Activated CD4-positive, alpha-beta memory T cell treated with anti-CD3 and anti-CD28 coated beads, Interleukin-2, amount 10 ng/mL, durations not matched to agents 7 days and 5 days (primary cell): Measurements from ENCODE around the gene KLHL21. TPM values are rescaled to one million over a fixed set of nuclear protein-coding genes. Genes with fewer than 3 reads are reported as not detected.
"Not testable (repeated sequence)": the region's sequence is repeated elsewhere in the genome, so short reads cannot be mapped to it uniquely, and the experiment has no call there.

Experiments
- CTCF ChIA-PET: fragments of 350-600 bp; sonication (Branson Sonifier 250); formaldehyde crosslinking; loops from one replicate; lab custom pipeline; 2021; ENCODE audit warnings: antibody characterized with exemption, inconsistent platforms; lab: Charles Lee
- POLR2A ChIA-PET: fragments of 350-600 bp; sonication (Branson Sonifier 250); formaldehyde crosslinking; loops from one replicate; lab custom pipeline; 2021; ENCODE audit warnings: antibody characterized with exemption; lab: Charles Lee
- DNase-seq: peaks from one replicate; pipeline ENCODE4 v3.0.0-alpha.2; 2020
- H3K27ac Mint-ChIP-seq: one replicate; pipeline ENCODE4 v1.8.0; 2021; ENCODE audit warnings: mild to moderate bottlenecking, mixed read lengths
- H3K27me3 Mint-ChIP-seq: one replicate; pipeline ENCODE4 v1.8.0; 2021; ENCODE audit warnings: mixed read lengths
- H3K36me3 Mint-ChIP-seq: one replicate; pipeline ENCODE4 v1.8.0; 2021; ENCODE audit warnings: low read depth, mixed read lengths
- H3K4me1 Mint-ChIP-seq: one replicate; pipeline ENCODE4 v1.8.0; 2021; ENCODE audit warnings: mixed read lengths
- H3K4me3 Mint-ChIP-seq: one replicate; pipeline ENCODE4 v1.8.0; 2021; ENCODE audit warnings: mild to moderate bottlenecking, mixed read lengths
- H3K9me3 Mint-ChIP-seq: one replicate; pipeline ENCODE4 v1.8.0; 2021; ENCODE audit warnings: mixed read lengths
- total RNA-seq, 2 experiments: library from RNA; stranded (reverse); gene quantifications; one replicate each; pipeline ENCODE4 v1.2.3, GENCODE V29; 2021

Gene KLHL21
- total RNA-seq, 2 experiments from 2014 or later: 26.7 to 27.0 TPM

DNA sequence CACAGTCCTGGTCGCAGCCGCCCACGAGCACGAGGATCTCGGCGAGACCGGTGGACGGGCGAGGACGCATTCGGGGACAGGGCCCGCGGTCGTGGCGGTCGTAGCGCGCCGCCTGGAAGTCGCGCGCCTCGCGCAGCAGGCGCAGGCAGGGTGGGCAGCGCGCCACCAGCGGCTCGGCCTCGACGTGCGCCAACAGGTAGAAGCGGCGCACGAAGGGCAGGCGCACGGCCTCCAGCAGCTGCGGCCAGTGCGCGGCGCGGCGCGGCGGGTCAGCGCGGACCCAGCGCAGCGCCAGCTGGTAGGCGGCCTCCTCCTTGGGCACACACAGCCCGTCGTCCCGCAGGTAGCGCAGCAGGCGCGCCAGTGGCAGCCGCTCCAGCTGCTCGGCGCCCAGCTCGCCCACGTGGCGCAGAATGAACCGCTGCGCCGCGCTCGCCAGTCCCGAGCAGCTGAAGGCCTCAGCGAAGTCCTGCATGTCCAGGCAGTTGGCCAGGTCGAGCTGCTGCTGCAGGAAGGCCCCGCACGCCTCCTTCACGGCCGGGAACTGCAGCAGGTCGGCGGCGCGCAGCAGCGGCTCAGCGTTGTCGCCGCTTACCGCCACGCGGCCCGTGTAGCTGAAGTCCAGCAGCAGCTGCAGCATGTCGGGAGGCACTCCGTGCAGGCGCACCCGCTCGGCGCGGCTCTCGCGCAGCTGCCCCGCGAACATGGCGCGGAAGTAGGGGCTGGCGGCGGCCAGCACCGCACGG, 573 bp downstream of the KLHL21 start:
- Mint-ChIP-seq H3K27me3 (no peaks in the 10 kb centered on the region), H3K27ac (peak overlapping the region; percentile 98), H3K4me1 (peaks cover 39% of the 10 kb centered on the region), H3K4me3 (peak overlapping the region; percentile 86), H3K9me3 (no peaks in the 10 kb centered on the region), H3K36me3 (peaks cover 37% of the 10 kb centered on the region)
- DNase-seq: no peak
- ChIA-PET CTCF (interaction anchor here (0.7 to 2.9 kb wide), 11 partner anchors 10 to 112 kb away, joined by 3 to 22 read pairs (median 5); partner anchors contain the start of genes NOL9, PLEKHG5, TAS1R1 and ZBTB48), POLR2A (interaction anchor here (0.9 to 7.8 kb wide), 15 partner anchors 10 to 209 kb away, joined by 3 to 94 read pairs (median 13); partner anchors contain the start of genes ACOT7, CAMTA1, NOL9 and PHF13)

- peak; percentile 85 for DNase-seq
- Mint-ChIP-seq H3K27me3 (no peaks in the 10 kb centered on the region), H3K4me3 (peak overlapping the region; percentile 86), H3K36me3 (peaks cover 40% of the 10 kb centered on the region), H3K9me3 (no peaks in the 10 kb centered on the region), H3K4me1 (peaks cover 42% of the 10 kb centered on the region), H3K27ac (peak overlapping the region; percentile 88)
- ChIA-PET CTCF (interaction anchor here (0.9 to 2.9 kb wide), 12 partner anchors 10 to 396 kb away, joined by 3 to 22 read pairs (median 6); partner anchors contain the start of genes NOL9, PLEKHG5, TAS1R1 and THAP3), POLR2A (interaction anchor here (0.9 to 7.8 kb wide), 19 partner anchors 11 to 208 kb away, joined by 3 to 94 read pairs (median 7); partner anchors contain the start of genes ACOT7, CAMTA1, DNAJC11 and NOL9)
These were observed 1.4 kb downstream of the KLHL21 start for GRCh38 chr1:6601049-6601922.

DNA sequence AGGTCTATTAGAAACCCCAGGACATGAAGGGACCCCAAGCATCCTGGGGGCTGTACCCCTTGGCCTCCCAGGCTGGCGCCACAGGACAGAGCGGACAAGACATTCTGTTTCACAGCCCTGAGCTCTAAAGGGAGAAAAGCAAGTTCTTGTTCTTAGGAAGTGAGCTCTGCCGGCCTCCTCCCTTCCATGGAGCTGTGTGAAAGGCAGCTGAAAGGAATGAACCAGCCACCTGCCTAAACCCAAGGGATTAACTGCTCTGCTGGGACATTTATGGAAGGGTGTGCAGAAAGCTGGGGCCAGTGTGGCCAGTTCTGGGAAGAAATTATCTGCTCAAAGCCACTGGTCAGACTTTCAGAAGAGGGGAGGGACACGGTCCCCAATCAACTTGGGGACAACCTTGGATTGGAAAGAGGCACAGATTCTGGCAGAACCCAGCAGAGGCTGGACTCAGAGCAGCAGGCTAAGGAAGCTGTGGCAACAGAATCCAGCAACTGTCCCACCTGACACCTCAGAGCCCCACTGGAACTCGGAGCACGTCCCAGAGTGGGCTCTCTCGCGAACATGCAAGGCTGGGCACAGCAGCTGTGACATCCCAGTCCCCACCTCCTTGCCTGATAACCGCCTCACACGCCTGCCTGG, 2.1 kb downstream of the KLHL21 start:
- ChIA-PET CTCF (interaction anchor here (0.8 to 2.9 kb wide), 11 partner anchors 11 to 395 kb away, joined by 3 to 22 read pairs (median 5); partner anchors contain the start of genes NOL9, PLEKHG5, TAS1R1 and THAP3), POLR2A (interaction anchor here (0.9 to 7.8 kb wide), 15 partner anchors 11 to 141 kb away, joined by 3 to 94 read pairs (median 5); partner anchors contain the start of genes DNAJC11, NOL9, PHF13 and PLEKHG5)
- Mint-ChIP-seq H3K27me3 (no peaks in the 10 kb centered on the region), H3K9me3 (no peaks in the 10 kb centered on the region), H3K4me3 (peak overlapping the region; percentile 86), H3K36me3 (peaks cover 48% of the 10 kb centered on the region), H3K27ac (peak overlapping the region; percentile 88), H3K4me1 (peaks cover 49% of the 10 kb centered on the region)
- DNase-seq: no peak

GRCh38 chr1:6599991-6600390, 2.7 kb downstream of the KLHL21 start:
- H3K27me3 Mint-ChIP-seq, H3K9me3 Mint-ChIP-seq, DNase-seq: not testable (repeated sequence)
- peaks cover 47% of the 10 kb centered on the region for H3K4me1 Mint-ChIP-seq
- peak overlapping the region; percentile 86 for H3K4me3 Mint-ChIP-seq
- peak overlapping the region; percentile 88 for H3K27ac Mint-ChIP-seq
- POLR2A ChIA-PET: interaction anchor here (0.9 to 7.8 kb wide), 15 partner anchors 11 to 140 kb away, joined by 3 to 94 read pairs (median 5); partner anchors contain the start of genes DNAJC11, NOL9, PHF13 and PLEKHG5
- H3K36me3 Mint-ChIP-seq: peaks cover 53% of the 10 kb centered on the region
- CTCF ChIA-PET: interaction anchor here (0.5 to 2.9 kb wide), 12 partner anchors 10 to 395 kb away, joined by 3 to 22 read pairs (median 4); partner anchors contain the start of genes NOL9, PLEKHG5, TAS1R1 and THAP3

GRCh38 chr1:6599141-6599975, 3.3 kb downstream of the KLHL21 start:
- Mint-ChIP-seq H3K27me3 (no peaks in the 10 kb centered on the region), H3K4me1 (peaks cover 45% of the 10 kb centered on the region), H3K4me3 (peak overlapping the region; percentile 86), H3K27ac (peak overlapping the region; percentile 88), H3K9me3 (no peaks in the 10 kb centered on the region), H3K36me3 (peaks cover 58% of the 10 kb centered on the region)
- ChIA-PET POLR2A (interaction anchor here (1.2 to 7.8 kb wide), 13 partner anchors 10 to 136 kb away, joined by 3 to 94 read pairs (median 5); partner anchors contain the start of genes DNAJC11, NOL9, PHF13 and PLEKHG5), CTCF (interaction anchor here (0.5 to 2.9 kb wide), 11 partner anchors 10 to 191 kb away, joined by 3 to 22 read pairs (median 5); partner anchors contain the start of genes NOL9, PLEKHG5, TAS1R1 and THAP3)
- peak; percentile 65 for DNase-seq

GRCh38 chr1:6597777-6598131, 4.9 kb downstream of the KLHL21 start:
- Mint-ChIP-seq H3K9me3 (no peaks in the 10 kb centered on the region), H3K27me3 (no peaks in the 10 kb centered on the region), H3K36me3 (peaks cover 66% of the 10 kb centered on the region), H3K27ac (no peak overlapping the region), H3K4me3 (no peak overlapping the region), H3K4me1 (peaks cover 41% of the 10 kb centered on the region)
- CTCF ChIA-PET: interaction anchor here (1.0 kb wide), 1 partner anchor 49 kb away, joined by 3 read pairs; no protein-coding TSS in a partner anchor
- POLR2A ChIA-PET: interaction anchor here (1.8 to 7.8 kb wide), 2 partner anchors 17 to 43 kb away, joined by 8 to 94 read pairs; partner anchors contain the start of genes NOL9, TAS1R1 and ZBTB48
- no peak for DNase-seq

DNA sequence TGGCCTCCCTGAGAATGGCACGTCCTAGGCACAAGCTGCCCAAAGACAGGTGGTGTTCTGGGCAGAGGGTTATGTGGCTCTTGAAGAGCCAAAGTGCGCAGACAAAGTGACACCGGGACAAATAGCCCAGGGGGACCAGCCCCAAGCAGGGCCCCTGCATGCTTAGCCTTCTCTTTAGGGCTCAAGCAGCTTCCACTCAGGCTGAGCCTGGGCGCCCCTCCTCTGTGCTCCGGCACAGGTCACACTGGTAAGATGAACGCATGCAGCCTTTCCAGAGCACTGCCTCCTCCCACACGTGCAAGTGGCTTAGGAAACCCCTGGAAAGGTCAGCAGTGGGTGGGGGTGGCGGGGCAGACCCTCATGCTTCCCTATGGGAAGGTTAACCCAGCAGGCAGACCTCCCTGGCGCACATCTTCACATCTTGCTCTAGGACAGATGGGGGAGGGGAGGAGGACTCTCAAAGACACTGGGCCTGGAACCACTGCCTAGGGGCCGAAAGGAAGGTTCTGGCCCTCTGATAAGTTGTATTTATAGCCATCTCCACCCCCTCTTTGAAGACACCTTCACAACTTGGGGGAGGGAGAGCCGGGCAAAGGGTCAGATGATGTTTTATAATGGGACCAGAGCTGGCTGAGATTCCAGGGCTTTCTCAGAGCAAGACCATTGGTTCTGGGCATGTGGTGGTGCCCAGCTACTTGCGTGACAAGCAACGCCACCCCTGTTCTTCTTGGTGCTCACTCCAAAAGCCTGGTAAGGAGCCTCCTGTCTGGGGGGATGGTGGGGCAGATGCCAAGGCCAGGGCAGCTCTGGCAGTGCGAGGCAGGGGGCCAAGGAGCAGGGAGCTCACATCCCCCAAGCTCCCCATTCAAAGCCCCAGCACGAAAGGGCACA, 5.5 kb downstream of the KLHL21 start:
- POLR2A ChIA-PET: interaction anchor here (1.8 to 7.8 kb wide), 2 partner anchors 17 to 43 kb away, joined by 8 to 94 read pairs; partner anchors contain the start of genes NOL9, TAS1R1 and ZBTB48
- no peak for DNase-seq

GRCh38 chr1:6596351-6596750, 6.3 kb downstream of the KLHL21 start:
- Mint-ChIP-seq H3K36me3 (peaks cover 69% of the 10 kb centered on the region), H3K9me3 (no peaks in the 10 kb centered on the region), H3K4me3 (no peak overlapping the region), H3K27me3 (no peaks in the 10 kb centered on the region), H3K27ac (peak overlapping the region; percentile 47), H3K4me1 (peaks cover 52% of the 10 kb centered on the region)
- POLR2A ChIA-PET: no interaction called here
- no peak for DNase-seq
- CTCF ChIA-PET: no interaction called here

More for the DNA sequence above, 5.5 kb downstream of the KLHL21 start:
- CTCF ChIA-PET: interaction anchor here (1.0 kb wide), 1 partner anchor 49 kb away, joined by 3 read pairs; no protein-coding TSS in a partner anchor
- Mint-ChIP-seq H3K27me3 (no peaks in the 10 kb centered on the region), H3K4me1 (peaks cover 45% of the 10 kb centered on the region), H3K36me3 (peaks cover 69% of the 10 kb centered on the region), H3K9me3 (no peaks in the 10 kb centered on the region), H3K4me3 (no peak overlapping the region), H3K27ac (no peak overlapping the region)

DNA sequence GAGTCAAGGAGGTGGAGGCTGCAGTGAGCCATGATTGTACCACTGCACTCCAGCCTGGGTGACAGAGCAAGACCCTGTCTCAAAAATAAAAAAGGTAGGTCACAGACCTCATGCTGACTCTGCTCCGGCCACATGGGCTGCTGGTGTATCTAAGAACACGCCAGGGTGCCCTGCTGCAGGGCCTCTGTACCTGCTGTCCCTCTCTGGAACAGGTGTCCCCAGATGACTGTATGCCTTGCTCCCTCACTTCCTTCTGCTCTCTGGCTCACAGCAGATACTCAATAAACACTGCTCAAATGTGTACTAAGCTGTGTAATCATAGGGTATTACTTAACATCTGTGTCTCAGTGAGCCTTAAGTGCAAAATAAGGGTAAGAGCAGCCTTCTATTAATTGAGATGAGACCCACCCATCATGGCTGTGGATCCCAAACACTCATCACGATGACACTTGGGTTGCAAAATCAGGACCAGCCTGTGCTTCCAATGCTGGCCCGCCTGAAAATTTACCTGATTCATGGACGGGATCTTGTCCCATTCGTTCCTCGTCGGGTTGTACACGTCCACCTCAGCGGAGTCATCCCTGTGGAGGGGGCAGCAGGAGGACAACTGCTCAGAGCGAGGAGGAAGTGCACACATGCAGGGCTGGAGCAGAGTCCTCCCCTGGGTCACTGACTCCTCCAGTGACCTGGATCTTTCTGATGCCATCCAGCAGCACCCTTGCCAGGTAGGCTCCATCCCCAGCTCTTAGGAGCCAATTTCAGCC, 7.5 kb downstream of the KLHL21 start:
- no peak for DNase-seq
- no peak overlapping the region for H3K4me3 Mint-ChIP-seq
- H3K9me3 Mint-ChIP-seq: no peaks in the 10 kb centered on the region
- peak overlapping the region; percentile 36 for H3K27ac Mint-ChIP-seq
- H3K4me1 Mint-ChIP-seq: peaks cover 54% of the 10 kb centered on the region
- no peaks in the 10 kb centered on the region for H3K27me3 Mint-ChIP-seq
- ChIA-PET POLR2A (no interaction called here), CTCF (no interaction called here)
- peaks cover 64% of the 10 kb centered on the region for H3K36me3 Mint-ChIP-seq

DNA sequence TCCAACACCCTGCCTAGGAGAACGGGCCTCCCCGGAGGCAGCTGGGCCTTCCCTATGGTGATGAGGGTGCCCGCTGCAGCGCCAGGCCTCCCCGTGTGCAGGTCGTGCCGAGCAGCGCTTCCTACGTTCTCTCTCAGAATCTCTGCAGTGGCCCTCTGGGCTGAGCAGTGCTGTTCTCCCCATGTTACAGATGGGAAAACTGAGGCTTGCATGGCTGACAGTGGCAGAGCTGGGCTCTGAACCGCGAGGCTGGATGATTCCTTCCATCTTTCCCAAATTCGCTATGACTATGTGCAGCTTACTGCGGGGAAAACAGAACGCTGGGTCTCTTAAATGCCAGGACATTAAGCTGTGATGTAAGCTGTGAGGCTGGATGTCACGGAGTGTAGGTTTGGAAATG, 8.9 kb downstream of the KLHL21 start:
- peaks cover 42% of the 10 kb centered on the region for H3K4me1 Mint-ChIP-seq
- H3K27me3 Mint-ChIP-seq: no peaks in the 10 kb centered on the region
- POLR2A ChIA-PET: no interaction called here
- no peak for DNase-seq
- H3K4me3 Mint-ChIP-seq: no peak overlapping the region
- H3K27ac Mint-ChIP-seq: no peak overlapping the region
- H3K36me3 Mint-ChIP-seq: peaks cover 59% of the 10 kb centered on the region
- CTCF ChIA-PET: no interaction called here
- no peaks in the 10 kb centered on the region for H3K9me3 Mint-ChIP-seq
